ENCODE data around the gene KLHDC3.

- TF ChIP-seq POLR2A (IDR thresholded peaks at IDR 0.05) (no peak), CTCF (IDR thresholded peaks at IDR 0.05) (no peak)
Observed at GRCh38 chr6:43024436-43024835, 10.4 kb downstream of the KLHDC3 start.

Data from body of pancreas (tissue), 4 donors.